Loucy (cell line): ENCODE results near the gene SORCS2.

Experiments used
- CTCF ChIP-seq: fragments of 200-600 bp; sonication (generic); conservative IDR thresholded peaks from 2 replicates; pipeline ENCODE4 v1.5.1; 2014; ENCODE audit warnings: mild to moderate bottlenecking, antibody characterized with exemption, low read length
- EZH2phosphoT487 ChIP-seq: fragments of 200-600 bp; IDR thresholded peaks from 2 replicates; pipeline ENCODE4 v1.6.1; 2018; ENCODE audit warnings: antibody characterized with exemption, mild to moderate bottlenecking, moderate library complexity, borderline replicate concordance

GRCh38 chr4:7506572-7506971 lies 314.2 kb downstream of the SORCS2 start:
- TF ChIP-seq CTCF, result no peak
- TF ChIP-seq EZH2phosphoT487, result no peak
